ENCODE results near the gene IL17RE.

IL17RE gene

DNA sequence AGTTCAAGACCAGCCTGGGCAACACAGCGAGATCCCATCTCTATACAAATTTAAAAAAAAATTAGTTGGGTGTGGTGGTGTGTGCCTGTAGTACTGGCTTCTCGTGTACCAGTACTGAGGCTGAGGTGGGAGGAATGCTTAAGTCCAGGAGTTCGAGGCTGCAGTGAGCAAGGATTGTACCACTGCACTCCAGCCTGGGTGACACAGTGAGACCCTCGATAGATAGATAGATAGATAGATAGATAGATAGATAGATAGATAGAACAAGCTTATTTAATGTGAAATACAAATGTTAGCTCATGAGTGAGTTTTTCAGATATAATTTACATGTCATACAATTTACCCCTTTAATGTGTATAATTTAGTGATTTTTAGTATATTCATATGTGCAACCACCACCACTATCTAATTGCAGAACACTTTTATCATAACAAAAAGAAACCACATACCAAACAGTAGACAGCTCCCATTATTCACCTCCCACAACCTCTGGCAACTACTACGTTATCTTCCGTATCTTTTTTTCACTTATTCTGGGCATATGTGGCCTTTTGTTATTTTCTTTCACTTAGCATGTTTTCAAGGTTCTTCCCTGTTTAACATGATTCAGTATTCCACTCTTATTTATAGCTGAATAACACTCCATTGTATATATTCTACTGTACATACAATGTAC lies 62.7 kb downstream of the IL17RE start:
- DNase-seq = no peak
